Middle frontal gyrus (tissue), 1 donor: ENCODE measurements around the gene CD226.

ENCODE experiments used
- DNase-seq: peaks from one replicate; pipeline ENCODE4 v3.0.0-alpha.2; 2015; ENCODE audit warnings: low spot score; ENCODE audit errors: extremely low spot score

Gene CD226

GRCh38 chr18:69817335-69817940 is 130.2 kb downstream of the CD226 start:
- no peak for DNase-seq

GRCh38 chr18:69814861-69815385 is 132.8 kb downstream of the CD226 start:
- DNase-seq = no peak

- DNase-seq = no peak
Observed at GRCh38 chr18:69813559-69813958, 134.1 kb downstream of the CD226 start.

- no peak for DNase-seq
Observed at GRCh38 chr18:69808399-69808798, 139.3 kb downstream of the CD226 start.

GRCh38 chr18:69804776-69805501 is 142.7 kb downstream of the CD226 start:
- no peak for DNase-seq
